Natural killer cell treated with Interleukin-12 subunit alpha and Interleukin-12 subunit beta and Interleukin-15 and Interleukin-18, amount 100 ng/mL, for 72 hours (primary cell): Measurements from ENCODE around the gene NBEA. TPM values are rescaled to one million over a fixed set of nuclear protein-coding genes. Genes with fewer than 3 reads are reported as not detected.

Experiments used
- ATAC-seq, 2 donors: fragments of 150-1000 bp; cut with Tn5 transposase in 1 of 2; sonication (Bioruptor Pico), chemical (Tn5 transposase) in 1 of 2; 2 replicates each; pipeline ENCODE4 v1.10.0; 2021
- DNase-seq: peaks from one replicate; pipeline ENCODE4 v3.0.0; 2022; ENCODE audit warnings: low spot score
- H3K27ac Mint-ChIP-seq, 2 donors: 1 replicate in 1 of 2; 2 replicates in 1 of 2; pipeline ENCODE4 v1.8.0; 2022; ENCODE audit warnings: mixed read lengths in 2 of 2, mild to moderate bottlenecking in 1 of 2, moderate library complexity in 1 of 2
- H3K27me3 Mint-ChIP-seq, 2 donors: 1 replicate in 1 of 2; 2 replicates in 1 of 2; pipeline ENCODE4 v1.8.0; 2022; ENCODE audit warnings: mixed read lengths in 2 of 2
- H3K36me3 Mint-ChIP-seq: one replicate; pipeline ENCODE4 v1.8.0; 2022; ENCODE audit warnings: mixed read lengths
- H3K4me1 Mint-ChIP-seq, 2 donors: 1 replicate in 1 of 2; 2 replicates in 1 of 2; pipeline ENCODE4 v1.8.0; 2022; ENCODE audit warnings: low read depth in 2 of 2, mixed read lengths in 2 of 2, mild to moderate bottlenecking in 1 of 2
- H3K4me3 Mint-ChIP-seq: one replicate; pipeline ENCODE4 v1.8.0; 2022; ENCODE audit warnings: mixed read lengths
- H3K9me3 Mint-ChIP-seq: 2 replicates; pipeline ENCODE4 v1.8.0; 2022; ENCODE audit warnings: mixed read lengths
- total RNA-seq, 2 donors: library from RNA; stranded (reverse); gene quantifications; one replicate each; pipeline ENCODE4 v1.2.3, GENCODE V29; 2022

The NBEA gene
- total RNA-seq, 2 donors from 2014 or later: 0.08 to 0.12 TPM

GRCh38 chr13:35346494-35346893 is 404.4 kb downstream of the NBEA start:
- ATAC-seq (no peak), DNase-seq (no peak)
- Mint-ChIP-seq H3K27me3 (no peaks in the 10 kb centered on the region), H3K36me3 (no peaks in the 10 kb centered on the region), H3K4me1 (no peaks in the 10 kb centered on the region), H3K27ac (no peak overlapping the region), H3K9me3 (peaks cover 2% of the 10 kb centered on the region), H3K4me3 (no peak overlapping the region)

- H3K4me1 Mint-ChIP-seq: no peaks in the 10 kb centered on the region
- ATAC-seq (no peak), DNase-seq (no peak)
- no peak overlapping the region for H3K27ac Mint-ChIP-seq
- H3K4me3 Mint-ChIP-seq: no peak overlapping the region
- H3K36me3 Mint-ChIP-seq: no peaks in the 10 kb centered on the region
- H3K9me3 Mint-ChIP-seq: no peaks in the 10 kb centered on the region
- no peaks in the 10 kb centered on the region for H3K27me3 Mint-ChIP-seq
Measured at GRCh38 chr13:35347679-35348205, 405.7 kb downstream of the NBEA start.

- Mint-ChIP-seq H3K4me1 (no peaks in the 10 kb centered on the region), H3K9me3 (no peaks in the 10 kb centered on the region), H3K27ac (no peak overlapping the region), H3K36me3 (no peaks in the 10 kb centered on the region), H3K4me3 (no peak overlapping the region), H3K27me3 (no peaks in the 10 kb centered on the region)
- no peak for DNase-seq
- ATAC-seq: no peak
Measured at GRCh38 chr13:35349052-35349451, 407.0 kb downstream of the NBEA start.

GRCh38 chr13:35349673-35350278 is 407.7 kb downstream of the NBEA start:
- Mint-ChIP-seq H3K27me3 (no peaks in the 10 kb centered on the region), H3K9me3 (no peaks in the 10 kb centered on the region), H3K27ac (no peak overlapping the region), H3K36me3 (no peaks in the 10 kb centered on the region), H3K4me1 (no peaks in the 10 kb centered on the region), H3K4me3 (no peak overlapping the region)
- DNase-seq (no peak), ATAC-seq (no peak)

- ATAC-seq (no peak), DNase-seq (no peak)
- Mint-ChIP-seq H3K36me3 (no peaks in the 10 kb centered on the region), H3K27ac (no peak overlapping the region), H3K9me3 (peaks cover 3% of the 10 kb centered on the region), H3K4me3 (no peak overlapping the region), H3K27me3 (no peaks in the 10 kb centered on the region), H3K4me1 (peaks cover 0 to 2% of the 10 kb centered on the region in 2 donors)
Measured at GRCh38 chr13:35354285-35354684, 412.2 kb downstream of the NBEA start.

GRCh38 chr13:35354882-35355281 is 412.8 kb downstream of the NBEA start:
- Mint-ChIP-seq H3K4me3 (no peak overlapping the region), H3K36me3 (no peaks in the 10 kb centered on the region), H3K27ac (no peak overlapping the region)

GRCh38 chr13:35356572-35356971 is 414.5 kb downstream of the NBEA start:
- no peaks in the 10 kb centered on the region for H3K36me3 Mint-ChIP-seq
- no peaks in the 10 kb centered on the region for H3K27me3 Mint-ChIP-seq
- H3K4me1 Mint-ChIP-seq: peaks cover 0 to 2% of the 10 kb centered on the region in 2 donors
- ATAC-seq: no peak
- H3K9me3 Mint-ChIP-seq: peaks cover 3% of the 10 kb centered on the region
- DNase-seq: no peak
- H3K27ac Mint-ChIP-seq: no peak overlapping the region
- no peak overlapping the region for H3K4me3 Mint-ChIP-seq

More at GRCh38 chr13:35354882-35355281, 412.8 kb downstream of the NBEA start:
- no peaks in the 10 kb centered on the region for H3K27me3 Mint-ChIP-seq
- H3K9me3 Mint-ChIP-seq: peaks cover 3% of the 10 kb centered on the region
- ATAC-seq: no peak
- DNase-seq: no peak
- peaks cover 0 to 2% of the 10 kb centered on the region in 2 donors for H3K4me1 Mint-ChIP-seq

- no peak overlapping the region for H3K4me3 Mint-ChIP-seq
- H3K27me3 Mint-ChIP-seq: no peaks in the 10 kb centered on the region
- no peaks in the 10 kb centered on the region for H3K4me1 Mint-ChIP-seq
- peaks cover 12% of the 10 kb centered on the region for H3K9me3 Mint-ChIP-seq
- peaks cover 5% of the 10 kb centered on the region for H3K36me3 Mint-ChIP-seq
- DNase-seq: no peak
- no peak overlapping the region for H3K27ac Mint-ChIP-seq
- no peak for ATAC-seq
Measured at GRCh38 chr13:35365883-35366282, 423.8 kb downstream of the NBEA start.

- no peak for ATAC-seq
- Mint-ChIP-seq H3K9me3 (peaks cover 20% of the 10 kb centered on the region), H3K4me3 (no peak overlapping the region), H3K4me1 (no peaks in the 10 kb centered on the region), H3K36me3 (peaks cover 15% of the 10 kb centered on the region), H3K27ac (no peak overlapping the region), H3K27me3 (no peaks in the 10 kb centered on the region)
- no peak for DNase-seq
Measured at GRCh38 chr13:35367586-35367985, 425.5 kb downstream of the NBEA start.

GRCh38 chr13:35378939-35379338 is 436.9 kb downstream of the NBEA start:
- H3K27me3 Mint-ChIP-seq: peaks cover 0 to 2% of the 10 kb centered on the region in 2 donors
- no peak overlapping the region for H3K27ac Mint-ChIP-seq
- DNase-seq: no peak

GRCh38 chr13:35379663-35380062 is 437.6 kb downstream of the NBEA start:
- no peak for ATAC-seq
- no peak for DNase-seq
- Mint-ChIP-seq H3K4me3 (no peak overlapping the region), H3K36me3 (no peaks in the 10 kb centered on the region), H3K9me3 (peaks cover 6% of the 10 kb centered on the region), H3K4me1 (no peaks in the 10 kb centered on the region), H3K27me3 (peaks cover 0 to 2% of the 10 kb centered on the region in 2 donors), H3K27ac (no peak overlapping the region)

More at GRCh38 chr13:35378939-35379338, 436.9 kb downstream of the NBEA start:
- no peaks in the 10 kb centered on the region for H3K36me3 Mint-ChIP-seq
- H3K4me1 Mint-ChIP-seq: no peaks in the 10 kb centered on the region
- no peak for ATAC-seq
- no peak overlapping the region for H3K4me3 Mint-ChIP-seq
- H3K9me3 Mint-ChIP-seq: peaks cover 9% of the 10 kb centered on the region

GRCh38 chr13:35387682-35388250 is 445.7 kb downstream of the NBEA start:
- ATAC-seq (no peak), DNase-seq (no peak)
- H3K4me1 Mint-ChIP-seq: peaks cover 0 to 4% of the 10 kb centered on the region in 2 donors
- no peak overlapping the region for H3K4me3 Mint-ChIP-seq
- no peaks in the 10 kb centered on the region for H3K36me3 Mint-ChIP-seq
- peaks cover 0 to 2% of the 10 kb centered on the region in 2 donors for H3K27me3 Mint-ChIP-seq
- H3K9me3 Mint-ChIP-seq: peaks cover 6% of the 10 kb centered on the region
- no peak overlapping the region for H3K27ac Mint-ChIP-seq

- no peak for ATAC-seq
- no peaks in the 10 kb centered on the region for H3K9me3 Mint-ChIP-seq
- no peak overlapping the region for H3K27ac Mint-ChIP-seq
- no peaks in the 10 kb centered on the region for H3K27me3 Mint-ChIP-seq
- no peak overlapping the region for H3K4me3 Mint-ChIP-seq
- H3K4me1 Mint-ChIP-seq: peaks cover 0 to 4% of the 10 kb centered on the region in 2 donors
- no peaks in the 10 kb centered on the region for H3K36me3 Mint-ChIP-seq
- DNase-seq: no peak
Measured at GRCh38 chr13:35388441-35389355, 446.6 kb downstream of the NBEA start.

- H3K27me3 Mint-ChIP-seq: no peaks in the 10 kb centered on the region
- no peaks in the 10 kb centered on the region for H3K36me3 Mint-ChIP-seq
- no peak for ATAC-seq
- no peak overlapping the region for H3K4me3 Mint-ChIP-seq
- no peak for DNase-seq
- no peak overlapping the region for H3K27ac Mint-ChIP-seq
- no peaks in the 10 kb centered on the region for H3K9me3 Mint-ChIP-seq
- peaks cover 0 to 4% of the 10 kb centered on the region in 2 donors for H3K4me1 Mint-ChIP-seq
Measured at GRCh38 chr13:35389535-35389934, 447.5 kb downstream of the NBEA start.
